A172 (cell line): ENCODE results near the gene ELANE. TPM values are rescaled to one million over a fixed set of nuclear protein-coding genes. Genes with fewer than 3 reads are reported as not detected.
"Not testable (repeated sequence)": the region's sequence is repeated elsewhere in the genome, so short reads cannot be mapped to it uniquely, and the experiment has no call there.

Experiments used
- DNase-seq: peaks from one replicate; pipeline ENCODE4 v3.0.0-alpha.2; 2015; ENCODE audit warnings: low spot score
- total RNA-seq: library from RNA; depleted of rRNA; stranded (reverse); fragments of >200 nt; shearing (Covaris generic); gene quantifications from 2 replicates; pipeline ENCODE4 v1.2.3, GENCODE V29; 2014

ELANE gene
- total RNA-seq, 1 experiment from 2014 or later = not detected

GRCh38 chr19:862581-863314 lies 10.6 kb downstream of the ELANE start:
- DNase-seq = no peak

- DNase-seq = no peak
These were observed 11.2 kb downstream of the ELANE start for GRCh38 chr19:863315-863620.

GRCh38 chr19:866769-867300 lies 14.7 kb downstream of the ELANE start:
- no peak for DNase-seq

- no peak for DNase-seq
These were observed 15.2 kb downstream of the ELANE start for GRCh38 chr19:867301-867793.

- DNase-seq = no peak
These were observed 15.9 kb downstream of the ELANE start for GRCh38 chr19:867855-868457.

GRCh38 chr19:868458-869244 lies 16.5 kb downstream of the ELANE start:
- DNase-seq = no peak

GRCh38 chr19:869245-870177 lies 17.4 kb downstream of the ELANE start:
- peak; percentile 91 for DNase-seq

GRCh38 chr19:870314-870713 lies 18.2 kb downstream of the ELANE start:
- no peak for DNase-seq

- DNase-seq = peak; percentile 55
These were observed 18.9 kb downstream of the ELANE start for GRCh38 chr19:870963-871401.

GRCh38 chr19:871446-872265 lies 19.6 kb downstream of the ELANE start:
- no peak for DNase-seq

- peak; percentile 94 for DNase-seq
These were observed 20.3 kb downstream of the ELANE start for GRCh38 chr19:872266-872951.

- DNase-seq = peak; percentile 77
These were observed 21.0 kb downstream of the ELANE start for GRCh38 chr19:873084-873483.

- no peak for DNase-seq
These were observed 21.5 kb downstream of the ELANE start for GRCh38 chr19:873561-874041.

- DNase-seq = no peak
These were observed 23.3 kb downstream of the ELANE start for GRCh38 chr19:875265-875879.

GRCh38 chr19:876089-876488 lies 24.0 kb downstream of the ELANE start:
- no peak for DNase-seq

GRCh38 chr19:876780-877314 lies 24.7 kb downstream of the ELANE start:
- no peak for DNase-seq

GRCh38 chr19:877992-878660 lies 26.0 kb downstream of the ELANE start:
- not testable (repeated sequence) for DNase-seq
